ENCODE measurements around the gene MALRD1.

DNA sequence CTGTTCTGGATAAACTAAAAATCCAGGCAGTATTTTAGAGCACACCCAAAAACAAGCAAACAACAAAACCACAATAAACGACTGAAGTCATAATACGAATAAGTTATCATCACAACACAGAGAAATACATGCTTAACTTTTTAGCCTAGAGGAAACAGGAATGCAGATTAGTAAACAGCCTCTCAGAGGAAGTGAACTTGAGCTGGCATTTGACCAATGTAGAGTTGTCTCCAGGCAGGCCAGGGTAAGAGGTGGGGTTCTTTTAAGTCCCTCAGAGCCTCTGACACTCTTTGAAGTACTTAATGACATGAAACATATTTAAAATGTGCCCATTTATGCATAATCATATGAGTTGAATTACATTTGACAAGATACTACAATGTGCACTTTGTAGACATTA lies 724.4 kb downstream of the MALRD1 start:
- TF ChIP-seq POLR2AphosphoS5 (IDR thresholded peaks at IDR 0.05; ENCODE audit: low read depth, low read length) (no peak), TAF1 (IDR thresholded peaks at IDR 0.05; ENCODE audit: borderline replicate concordance, insufficient read depth, low read length) (no peak), SIN3A (IDR thresholded peaks at IDR 0.05; ENCODE audit: borderline replicate concordance, insufficient read depth, low read length) (no peak)

Measured in PFSK-1 (cell line).